ENCODE results near the gene ANO10.
"Not testable (repeated sequence)": the region's sequence is repeated elsewhere in the genome, so short reads cannot be mapped to it uniquely, and the experiment has no call there.

Gene ANO10

DNA sequence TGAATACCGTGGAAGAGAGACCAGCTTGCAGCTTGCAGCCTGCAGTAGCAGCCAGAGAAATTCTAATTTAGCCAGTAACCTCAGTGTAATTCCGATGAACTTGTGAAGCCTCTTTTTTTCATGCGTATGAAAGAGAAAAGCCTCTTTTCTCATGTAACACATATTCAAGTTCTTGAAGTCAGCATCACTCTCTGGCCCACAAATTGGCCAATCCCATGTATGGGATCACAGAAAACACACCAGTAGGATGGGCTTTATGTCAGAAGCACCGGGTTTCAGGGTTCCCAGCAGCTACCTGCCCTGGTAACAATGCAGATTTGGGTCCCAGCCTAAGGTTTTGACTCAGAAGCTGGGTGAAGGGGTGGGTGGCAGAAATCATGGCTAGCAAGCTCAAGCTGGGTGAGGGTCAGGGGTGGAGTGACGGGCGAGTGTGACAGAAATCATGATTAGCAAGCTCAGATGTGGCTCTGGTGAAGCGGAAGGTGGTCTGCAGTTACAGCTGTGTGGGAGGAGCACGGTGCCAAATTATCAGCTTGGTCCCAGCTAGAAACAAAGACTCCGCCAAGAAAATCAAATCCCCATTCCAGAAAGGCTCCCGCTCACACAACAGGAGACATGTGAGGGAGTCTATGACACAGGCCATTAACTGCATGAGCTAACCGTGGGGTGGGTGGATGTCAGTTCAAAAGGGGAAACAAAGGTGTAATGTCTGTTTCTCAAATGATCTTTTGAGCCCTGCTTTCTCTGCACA, 248.8 kb downstream of the ANO10 start:
- DNase-seq (ENCODE audit: low read depth, low spot score), result no peak

DNA sequence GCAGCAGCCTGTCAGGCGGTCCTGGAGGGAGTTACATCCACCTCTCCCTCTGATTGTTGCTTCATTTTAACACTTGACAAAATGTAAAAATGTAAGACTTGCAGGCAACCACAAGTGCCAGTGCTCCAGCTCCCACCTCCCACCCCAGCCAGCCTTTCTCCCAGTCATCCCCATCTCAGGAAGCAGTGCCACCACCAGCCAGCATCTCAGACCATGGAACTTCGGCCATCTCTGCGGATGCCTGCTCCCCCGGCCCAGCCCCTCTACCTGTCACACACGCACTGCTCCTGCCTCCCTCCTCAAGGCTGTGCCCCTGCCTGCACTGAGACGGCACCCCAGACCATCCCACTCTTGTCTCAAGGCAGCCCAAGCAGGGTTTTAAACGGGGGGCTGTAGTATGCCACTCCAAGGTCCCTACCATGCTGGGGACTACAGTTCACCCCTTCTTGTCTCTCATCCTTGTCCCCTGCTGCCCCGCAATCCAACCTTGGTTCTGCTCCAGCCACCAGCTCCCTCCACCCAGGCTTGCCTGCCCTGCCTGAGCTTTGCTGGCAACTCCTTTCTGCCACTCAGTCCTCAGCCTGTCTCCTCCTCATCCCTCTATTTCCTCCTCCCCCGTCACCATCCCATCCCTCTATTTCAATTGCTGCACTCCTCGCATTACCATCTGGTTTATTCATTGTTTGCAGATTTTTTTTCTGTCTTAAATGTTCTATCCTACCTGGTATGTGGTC, 249.6 kb downstream of the ANO10 start:
- no peak for DNase-seq (ENCODE audit: low read depth, low spot score)

DNA sequence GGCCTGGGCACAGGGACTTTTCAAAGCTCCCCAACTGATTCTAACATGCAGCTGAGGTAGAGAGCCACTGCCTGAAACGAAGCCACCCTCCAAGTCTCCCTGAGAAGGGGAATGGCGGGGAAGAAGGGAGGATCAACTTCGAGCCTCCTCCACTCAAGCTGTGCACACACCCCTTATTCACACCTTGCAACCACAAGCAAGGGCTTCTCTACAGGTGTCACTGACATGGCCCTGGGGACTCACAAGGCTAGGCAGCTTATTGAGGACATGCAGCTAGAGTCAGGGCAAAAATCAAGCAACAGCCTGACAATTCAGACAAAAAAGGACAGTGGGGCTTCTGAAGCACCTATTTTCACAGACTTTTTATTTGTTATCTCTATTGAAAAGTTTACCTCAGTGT, 250.3 kb downstream of the ANO10 start:
- no peak for DNase-seq (ENCODE audit: low read depth, low spot score)

DNA sequence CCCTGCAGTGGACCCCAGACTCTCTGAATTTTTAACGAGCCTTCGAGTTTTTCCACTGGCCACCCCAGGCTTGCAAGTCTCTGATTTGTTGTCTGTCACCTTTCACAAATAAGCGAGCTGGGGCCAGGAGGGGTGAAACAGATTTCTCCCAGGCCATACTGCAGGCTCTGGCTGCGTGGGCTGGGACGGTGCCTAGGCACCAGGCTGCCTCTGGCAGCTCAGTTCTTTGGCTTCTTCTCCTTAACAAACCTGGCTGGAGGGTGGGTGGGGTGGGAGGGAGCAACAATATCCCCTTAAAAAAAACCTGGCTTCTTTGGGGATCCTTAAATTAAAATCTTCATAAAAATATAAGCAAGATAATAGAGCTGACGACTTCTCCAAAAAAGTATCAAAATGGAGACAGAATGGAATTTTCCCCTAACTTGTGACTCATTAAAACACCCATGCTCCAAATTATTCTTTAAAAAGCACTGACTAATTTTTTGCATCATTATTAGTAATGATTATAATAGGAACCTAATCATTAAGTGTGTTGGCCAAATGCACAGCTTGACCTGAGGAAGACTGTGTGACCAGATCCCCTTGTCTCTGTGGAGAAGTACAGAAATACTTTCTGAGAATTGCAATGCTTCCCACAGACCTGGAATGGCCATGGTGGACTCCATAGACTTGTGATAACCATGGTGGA, 251.4 kb downstream of the ANO10 start:
- no peak for DNase-seq (ENCODE audit: low read depth, low spot score)

- DNase-seq (ENCODE audit: low read depth, low spot score), result no peak
Measured at GRCh38 chr3:43369404-43370292, 252.2 kb downstream of the ANO10 start.

DNA sequence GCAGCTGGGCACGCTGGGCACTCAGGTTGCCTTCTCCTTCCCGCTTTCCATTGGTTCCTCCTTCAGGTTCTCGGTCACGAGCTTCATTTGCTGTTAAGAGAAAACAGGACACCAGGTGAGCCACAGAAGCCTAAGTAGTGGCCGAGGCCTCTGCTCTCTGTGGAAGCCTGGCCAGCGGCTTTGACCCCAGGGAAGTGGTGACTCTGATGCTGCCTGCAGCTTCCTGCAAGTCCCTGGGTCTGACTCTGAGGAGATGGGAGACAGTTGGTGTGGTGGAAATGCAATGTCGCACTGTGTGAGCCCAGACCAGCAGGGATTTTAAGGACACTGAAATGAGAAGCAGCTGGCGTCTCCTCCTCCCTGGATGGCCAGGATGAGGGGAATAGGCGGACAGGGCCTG, 254.9 kb downstream of the ANO10 start:
- no peak for DNase-seq (ENCODE audit: low read depth, low spot score)

GRCh38 chr3:43366481-43366880, 255.3 kb downstream of the ANO10 start:
- DNase-seq (ENCODE audit: low read depth, low spot score), result no peak

DNA sequence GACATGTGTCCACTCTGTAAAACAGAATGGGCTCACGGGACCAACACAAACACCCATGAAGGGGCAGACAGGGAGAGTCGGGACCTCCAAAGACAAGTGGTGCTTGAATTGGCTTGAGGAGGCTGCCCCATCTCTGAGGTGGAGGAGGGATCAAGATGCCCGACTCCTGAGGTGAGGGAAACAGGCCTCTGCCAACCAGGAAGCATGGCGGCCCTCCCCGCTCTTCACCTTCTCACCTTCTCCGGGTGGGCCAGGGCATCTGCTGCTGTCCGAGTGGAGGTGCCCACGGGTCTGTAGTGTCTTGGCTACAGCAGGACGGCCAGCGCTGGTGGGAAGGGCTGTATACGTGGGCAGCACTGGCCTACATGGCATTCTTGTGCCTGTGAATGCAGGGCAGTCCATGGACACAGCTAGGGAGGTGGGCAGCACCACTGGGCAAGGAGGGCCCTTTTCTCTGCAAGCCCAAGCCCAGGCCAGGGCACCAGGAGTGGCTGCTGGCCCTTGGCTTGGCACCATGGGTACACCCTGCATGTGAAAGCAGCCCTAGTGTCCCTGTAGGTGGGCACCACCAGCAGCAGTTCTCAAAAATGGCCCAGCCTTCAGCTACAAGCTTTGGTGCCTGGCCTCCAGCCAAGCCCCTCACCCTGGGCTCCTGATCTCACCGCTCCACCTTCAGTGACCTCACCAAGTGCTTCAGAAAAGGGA, 256.1 kb downstream of the ANO10 start:
- no peak for DNase-seq (ENCODE audit: low read depth, low spot score)

GRCh38 chr3:43364926-43365325, 256.9 kb downstream of the ANO10 start:
- no peak for DNase-seq (ENCODE audit: low read depth, low spot score)

DNA sequence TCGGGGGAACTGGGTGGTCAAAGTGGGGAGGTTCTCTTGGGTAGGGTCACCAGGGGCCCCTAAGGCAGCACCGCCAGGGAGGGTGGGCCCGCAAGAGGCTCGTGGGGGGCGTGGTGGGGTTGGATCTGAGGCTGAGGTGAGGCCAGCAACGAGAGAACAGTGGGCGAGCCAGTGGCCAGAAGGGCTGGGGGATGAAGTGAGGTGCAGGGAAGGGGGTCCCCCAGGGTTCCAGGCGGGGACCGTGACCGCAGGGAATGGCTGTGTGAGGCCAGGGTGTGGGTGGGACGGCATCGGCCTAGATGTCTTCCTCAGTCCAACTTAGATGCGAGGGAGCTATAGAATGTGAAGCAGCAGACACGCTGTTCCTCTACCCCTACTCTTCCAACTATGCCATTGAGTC, 257.3 kb downstream of the ANO10 start:
- DNase-seq (ENCODE audit: low read depth, low spot score), result no peak

DNA sequence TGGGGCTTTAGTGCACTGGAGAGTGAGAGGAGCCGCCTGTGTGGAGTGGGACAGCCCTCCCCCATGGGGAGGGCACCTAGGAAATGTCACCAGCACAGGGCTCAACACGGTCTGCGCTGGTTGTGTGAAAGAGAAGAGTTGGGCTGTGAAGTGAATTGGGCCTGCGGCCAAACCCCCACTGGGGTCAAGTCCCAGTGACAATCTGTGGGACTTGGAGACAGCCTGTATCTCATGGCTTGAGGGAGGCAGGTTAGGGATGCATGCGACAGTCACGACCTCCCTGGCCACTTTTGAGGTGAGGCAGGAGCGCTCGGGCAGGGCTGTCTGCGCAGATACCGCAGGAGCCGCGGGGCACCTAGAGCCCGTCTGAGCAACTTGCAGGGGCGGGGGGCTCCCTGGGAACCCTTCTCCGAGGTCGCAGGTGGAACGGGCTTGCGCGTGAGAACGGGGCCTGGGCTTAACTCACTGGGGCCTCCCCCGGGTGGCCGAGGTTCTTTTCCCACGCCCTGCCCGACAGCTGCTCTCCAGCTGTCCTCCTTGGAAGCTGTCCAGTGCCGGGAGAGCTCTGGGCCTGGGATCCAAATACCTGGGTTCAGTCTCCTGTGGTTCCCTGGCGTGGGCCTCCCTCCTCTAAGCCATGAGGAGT, 258.1 kb downstream of the ANO10 start:
- DNase-seq (ENCODE audit: low read depth, low spot score), result no peak

DNA sequence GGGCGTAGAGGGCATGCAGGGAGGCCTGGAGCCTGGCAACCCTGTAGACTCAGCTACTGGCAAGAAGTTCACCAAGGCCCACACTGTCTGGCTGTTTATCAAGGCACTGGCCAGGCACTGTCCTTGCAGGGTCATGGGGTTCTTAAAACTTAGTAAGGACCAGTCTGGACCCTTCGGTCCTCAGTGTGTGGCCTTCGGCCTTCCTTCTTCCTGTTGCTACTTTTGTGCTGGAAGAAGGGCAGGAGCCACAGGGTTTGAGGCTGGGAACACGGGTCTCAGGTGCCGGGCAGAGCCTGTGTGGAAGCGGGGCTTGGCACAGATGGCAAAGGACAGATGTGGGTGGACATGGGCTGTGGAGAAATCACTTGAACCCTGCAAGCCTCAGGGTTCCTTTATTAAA, 258.9 kb downstream of the ANO10 start:
- DNase-seq (ENCODE audit: low read depth, low spot score), result no peak

GRCh38 chr3:43362183-43362582, 259.6 kb downstream of the ANO10 start:
- no peak for DNase-seq (ENCODE audit: low read depth, low spot score)

DNA sequence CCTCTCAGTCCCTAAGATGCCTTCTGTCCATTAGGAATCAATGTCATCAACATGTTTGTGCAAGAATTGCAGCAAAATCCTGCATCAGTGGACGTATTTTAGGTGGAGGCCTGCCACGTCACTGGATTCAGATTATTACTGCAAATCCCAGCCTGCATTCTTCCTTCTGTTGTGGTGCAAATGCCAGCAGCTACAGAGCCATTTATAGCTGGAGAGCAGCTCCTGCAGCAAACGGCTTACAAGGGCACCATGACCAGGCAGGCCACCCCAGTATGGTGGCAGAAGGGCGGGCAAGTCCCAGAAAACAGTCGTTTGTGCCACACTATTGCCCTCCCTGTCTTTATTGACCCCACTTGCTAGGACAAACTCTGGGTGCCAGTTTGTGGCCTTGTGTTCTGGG, 260.7 kb downstream of the ANO10 start:
- DNase-seq (ENCODE audit: low read depth, low spot score), result no peak

- not testable (repeated sequence) for DNase-seq (ENCODE audit: low read depth, low spot score)
Measured at GRCh38 chr3:43356033-43356432, 265.8 kb downstream of the ANO10 start.

GRCh38 chr3:43353923-43354670, 267.7 kb downstream of the ANO10 start:
- no peak for DNase-seq (ENCODE audit: low read depth, low spot score)

GRCh38 chr3:43353393-43353792, 268.4 kb downstream of the ANO10 start:
- no peak for DNase-seq (ENCODE audit: low read depth, low spot score)

GRCh38 chr3:43349716-43350115, 272.1 kb downstream of the ANO10 start:
- DNase-seq (ENCODE audit: low read depth, low spot score), result no peak

GRCh38 chr3:43348852-43349574, 272.8 kb downstream of the ANO10 start:
- no peak for DNase-seq (ENCODE audit: low read depth, low spot score)
